Neuronal stem cell (in vitro differentiated cells): Measurements from ENCODE around the gene FYB2.

Source experiments
- DNase-seq: peaks from one replicate; pipeline ENCODE4 v3.0.0-alpha.2; 2013; ENCODE audit warnings: low spot score
- H2AFZ ChIP-seq: one replicate; pipeline ENCODE4 v1.6.1; 2013; ENCODE audit warnings: mild to moderate bottlenecking, low read length, inconsistent platforms
- H2AK5ac ChIP-seq: 2 replicates; pipeline ENCODE4 v1.6.1; 2013; ENCODE audit warnings: low read depth, mild to moderate bottlenecking, inconsistent platforms, low read length, moderate library complexity, mixed read lengths
- H2BK120ac ChIP-seq: 2 replicates; pipeline ENCODE4 v1.6.1; 2013; ENCODE audit warnings: low read depth, mild to moderate bottlenecking, inconsistent platforms, low read length, moderate library complexity, mixed read lengths
- H2BK12ac ChIP-seq: one replicate; pipeline ENCODE4 v1.6.1; 2013; ENCODE audit warnings: low read length, inconsistent platforms
- H2BK15ac ChIP-seq: 2 replicates; pipeline ENCODE4 v1.6.1; 2013; ENCODE audit warnings: mild to moderate bottlenecking, low read length, inconsistent platforms, mixed read lengths
- H2BK5ac ChIP-seq: one replicate; pipeline ENCODE4 v1.6.1; 2013; ENCODE audit warnings: inconsistent platforms, mild to moderate bottlenecking, low read length, moderate library complexity
- H3K14ac ChIP-seq: one replicate; pipeline ENCODE4 v1.6.1; 2013; ENCODE audit warnings: low read length, inconsistent platforms
- H3K18ac ChIP-seq: 2 replicates; pipeline ENCODE4 v1.6.1; 2013; ENCODE audit warnings: low read length, inconsistent platforms
- H3K23ac ChIP-seq: 2 replicates; pipeline ENCODE4 v1.6.1; 2013; ENCODE audit warnings: low read depth, mild to moderate bottlenecking, mixed read lengths, low read length, inconsistent platforms; ENCODE audit not compliant: poor library complexity
- H3K27ac ChIP-seq: replicated peaks from 3 replicates; pipeline ENCODE4 v1.5.1; 2013; ENCODE audit warnings: low read length, inconsistent platforms
- H3K27me3 ChIP-seq, 3 experiments: 2 replicates each; pipeline ENCODE4 v1.6.1; 2013; ENCODE audit warnings: low read length in 3 of 3, mild to moderate bottlenecking in 2 of 3, inconsistent platforms in 1 of 3, low read depth in 1 of 3, mixed read lengths in 1 of 3, moderate library complexity in 1 of 3; ENCODE audit not compliant: control insufficient read depth in 3 of 3, insufficient read depth in 3 of 3
- H3K36me3 ChIP-seq, 2 donors: replicated peaks in 1 of 2; 2 replicates each; pipeline ENCODE4 v1.6.1; 2013; ENCODE audit warnings: low read length in 2 of 2; ENCODE audit not compliant: control insufficient read depth in 2 of 2, insufficient read depth in 2 of 2
- H3K4ac ChIP-seq: 2 replicates; pipeline ENCODE4 v1.6.1; 2013; ENCODE audit warnings: inconsistent platforms, mild to moderate bottlenecking, low read length, moderate library complexity
- H3K4me1 ChIP-seq, 2 donors: 1 replicate in 1 of 2; 2 replicates in 1 of 2; pipeline ENCODE4 v1.6.1; 2013; ENCODE audit warnings: low read length in 2 of 2, low read depth in 1 of 2; ENCODE audit not compliant: control insufficient read depth in 2 of 2, insufficient read depth in 1 of 2
- H3K4me2 ChIP-seq: one replicate; pipeline ENCODE4 v1.6.1; 2013; ENCODE audit warnings: mild to moderate bottlenecking, low read length, inconsistent platforms; ENCODE audit not compliant: insufficient read depth, poor library complexity, severe bottlenecking
- H3K4me3 ChIP-seq, 2 donors: 2 replicates each; pipeline ENCODE4 v1.5.1; 2013; ENCODE audit warnings: low read length in 2 of 2, mild to moderate bottlenecking in 2 of 2, inconsistent platforms in 1 of 2, moderate library complexity in 1 of 2
- H3K79me1 ChIP-seq: one replicate; pipeline ENCODE4 v1.6.1; 2013; ENCODE audit warnings: low read depth, mild to moderate bottlenecking, inconsistent platforms, low read length, moderate library complexity
- H3K9ac ChIP-seq: one replicate; pipeline ENCODE4 v1.6.1; 2013; ENCODE audit warnings: mild to moderate bottlenecking, low read depth, low read length, inconsistent platforms; ENCODE audit not compliant: poor library complexity
- H3K9me3 ChIP-seq, 2 donors: replicated peaks in 1 of 2; 2 replicates each; pipeline versions ENCODE3 to v1.6.1; 2013; ENCODE audit warnings: low read length in 2 of 2, mild to moderate bottlenecking in 2 of 2, inconsistent platforms in 1 of 2, low read depth in 1 of 2, mixed read lengths in 1 of 2, moderate library complexity in 1 of 2; ENCODE audit not compliant: control insufficient read depth in 2 of 2, insufficient read depth in 1 of 2
- H4K8ac ChIP-seq: one replicate; pipeline ENCODE4 v1.6.1; 2013; ENCODE audit warnings: low read depth, mild to moderate bottlenecking, inconsistent platforms, low read length, moderate library complexity
- H4K91ac ChIP-seq: one replicate; pipeline ENCODE4 v1.6.1; 2013; ENCODE audit warnings: low read length, low read depth, mild to moderate bottlenecking, inconsistent platforms; ENCODE audit not compliant: poor library complexity
- WGBS, 2 donors: extraction: QIAGEN DNeasy Blood & Tissue Kit; methylation state at CpG; one replicate each; pipeline ENCODE4 v1.1.7; 2013; ENCODE audit warnings: missing lambda C conversion rate in 2 of 2, mixed read lengths in 1 of 2; ENCODE audit not compliant: insufficient read length in 2 of 2, insufficient replicate concordance in 1 of 2; ENCODE audit errors: extremely low coverage in 2 of 2; 5-methylcytosine and 5-hydroxymethylcytosine counted together

Gene FYB2

DNA sequence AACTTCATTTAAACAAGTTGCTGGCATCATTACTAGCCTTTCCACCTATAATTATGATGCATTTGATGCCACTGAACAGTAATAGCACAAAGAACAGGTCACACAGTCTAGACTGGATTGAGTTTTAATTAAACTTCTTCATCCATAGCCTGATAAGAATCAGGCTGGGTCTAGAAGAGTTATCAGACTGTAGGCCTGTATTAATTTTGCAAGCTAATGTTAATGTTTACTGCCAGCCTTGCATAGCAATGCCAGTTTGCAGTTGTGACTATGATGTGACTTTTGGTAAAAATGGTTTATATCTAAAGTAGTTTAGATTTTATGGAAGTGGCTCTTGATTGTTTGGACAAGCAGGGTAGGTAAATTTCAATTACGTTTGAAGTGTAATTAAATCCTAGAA lies 106.1 kb downstream of the FYB2 start:
- H3K36me3 ChIP-seq, result peaks cover 0 to 2% of the 10 kb centered on the region in 2 donors
- H3K27ac ChIP-seq, result no peak overlapping the region
- H3K9me3 ChIP-seq, result no peaks in the 10 kb centered on the region
- H2BK15ac ChIP-seq, result no peak overlapping the region
- no peak overlapping the region for H2AFZ ChIP-seq
- no peak overlapping the region for H3K23ac ChIP-seq
- H3K4me1 ChIP-seq, result no peaks in the 10 kb centered on the region
- H3K4me2 ChIP-seq, result no peak overlapping the region
- no peak overlapping the region for H4K91ac ChIP-seq
- no peak overlapping the region for H3K14ac ChIP-seq
- no peak overlapping the region for H3K4ac ChIP-seq
- H2BK12ac ChIP-seq, result no peak overlapping the region
- no peak overlapping the region for H3K18ac ChIP-seq
- H3K4me3 ChIP-seq, result no peak overlapping the region
- no peak overlapping the region for H3K9ac ChIP-seq
- no peaks in the 10 kb centered on the region for H3K27me3 ChIP-seq
- no peaks in the 10 kb centered on the region for H3K79me1 ChIP-seq
- no CpG with 5 or more reads among the region's 1 CpG for WGBS, 2 donors
- H2BK5ac ChIP-seq, result no peak overlapping the region
- H4K8ac ChIP-seq, result no peak overlapping the region
- H2BK120ac ChIP-seq, result no peak overlapping the region
- H2AK5ac ChIP-seq, result no peak overlapping the region
- no peak for DNase-seq

- H2BK15ac ChIP-seq, result no peak overlapping the region
- DNase-seq, result no peak
- no peak overlapping the region for H4K8ac ChIP-seq
- no peaks in the 10 kb centered on the region for H3K27me3 ChIP-seq
- H3K14ac ChIP-seq, result no peak overlapping the region
- no peak overlapping the region for H2BK5ac ChIP-seq
- no peak overlapping the region for H2BK12ac ChIP-seq
- no peaks in the 10 kb centered on the region for H3K9me3 ChIP-seq
- WGBS, 2 donors, result no CpG with 5 or more reads among the region's 1 CpG
- no peak overlapping the region for H3K18ac ChIP-seq
- no peaks in the 10 kb centered on the region for H3K79me1 ChIP-seq
- no peak overlapping the region for H2AK5ac ChIP-seq
- no peak overlapping the region for H3K9ac ChIP-seq
- H2BK120ac ChIP-seq, result no peak overlapping the region
- H2AFZ ChIP-seq, result no peak overlapping the region
- no peak overlapping the region for H3K4me2 ChIP-seq
- H3K27ac ChIP-seq, result no peak overlapping the region
- peaks cover 0 to 11% of the 10 kb centered on the region in 2 donors for H3K36me3 ChIP-seq
- H3K4me1 ChIP-seq, result no peaks in the 10 kb centered on the region
- no peak overlapping the region for H3K23ac ChIP-seq
- no peak overlapping the region for H3K4me3 ChIP-seq
- H4K91ac ChIP-seq, result no peak overlapping the region
- H3K4ac ChIP-seq, result no peak overlapping the region
Observed at GRCh38 chr1:56712150-56712549, 107.1 kb downstream of the FYB2 start.

DNA sequence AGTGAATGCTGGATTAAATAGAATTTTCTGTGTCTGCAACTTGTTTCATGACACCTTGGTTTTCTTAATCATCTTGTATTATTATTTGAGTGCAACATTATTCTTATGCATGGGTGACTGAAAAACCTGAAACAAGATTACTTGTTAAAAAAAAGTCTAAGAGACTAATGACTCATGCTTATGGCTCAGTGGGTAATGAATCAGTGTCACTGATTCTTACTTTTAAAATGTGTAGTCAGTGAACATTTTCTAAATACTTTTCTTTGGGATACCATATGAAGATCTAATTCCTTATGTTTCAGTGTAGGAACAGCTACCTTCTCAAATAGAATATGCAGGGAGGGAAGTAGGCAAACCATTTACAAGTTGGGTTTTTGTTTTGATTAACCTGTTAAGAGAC lies 108.6 kb downstream of the FYB2 start:
- H3K23ac ChIP-seq, result no peak overlapping the region
- H2AFZ ChIP-seq, result no peak overlapping the region
- H3K4me1 ChIP-seq, result no peaks in the 10 kb centered on the region
- no peaks in the 10 kb centered on the region for H3K27me3 ChIP-seq
- H2AK5ac ChIP-seq, result no peak overlapping the region
- no peak overlapping the region for H3K9ac ChIP-seq
- H3K79me1 ChIP-seq, result no peaks in the 10 kb centered on the region
- H2BK15ac ChIP-seq, result no peak overlapping the region
- H3K9me3 ChIP-seq, result no peaks in the 10 kb centered on the region
- no peak overlapping the region for H2BK5ac ChIP-seq
- no peak overlapping the region for H3K4ac ChIP-seq
- no peak overlapping the region for H3K4me2 ChIP-seq
- no peak overlapping the region for H3K14ac ChIP-seq
- no peak overlapping the region for H3K18ac ChIP-seq
- no peak overlapping the region for H3K27ac ChIP-seq
- no peak overlapping the region for H2BK120ac ChIP-seq
- H4K91ac ChIP-seq, result no peak overlapping the region
- no peak overlapping the region for H2BK12ac ChIP-seq
- H3K36me3 ChIP-seq, result peaks cover 2 to 25% of the 10 kb centered on the region in 2 donors
- H4K8ac ChIP-seq, result no peak overlapping the region
- no peak overlapping the region for H3K4me3 ChIP-seq
- no peak for DNase-seq

DNA sequence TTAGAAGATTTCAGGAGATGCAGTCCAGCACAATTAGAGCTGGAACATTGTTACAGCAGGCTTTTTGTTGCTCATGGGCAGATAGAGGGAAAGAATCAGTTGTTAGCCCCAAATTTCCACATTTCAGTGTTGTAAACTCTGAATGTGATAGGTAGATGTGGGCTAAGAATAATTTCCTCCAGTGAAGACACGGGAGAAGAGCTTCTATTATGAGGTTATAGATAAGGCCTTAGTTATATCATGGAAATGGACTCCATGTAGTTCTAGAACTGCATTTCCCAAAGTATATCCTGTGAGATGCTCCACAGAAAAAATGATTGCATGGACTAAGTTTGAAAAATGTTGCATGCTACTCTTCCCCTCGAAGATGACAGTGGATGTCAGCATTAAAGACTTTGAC lies 109.2 kb downstream of the FYB2 start:
- no CpG with 5 or more reads among the region's 2 CpGs for WGBS, 2 donors
- Histone ChIP-seq H3K27me3 (no peaks in the 10 kb centered on the region), H3K4me2 (no peak overlapping the region), H4K91ac (no peak overlapping the region), H2AK5ac (no peak overlapping the region), H2BK12ac (no peak overlapping the region), H3K36me3 (peaks cover 2 to 25% of the 10 kb centered on the region in 2 donors), H3K27ac (no peak overlapping the region), H2BK15ac (no peak overlapping the region), H2AFZ (no peak overlapping the region), H3K9ac (no peak overlapping the region), H3K14ac (no peak overlapping the region), H3K4me3 (no peak overlapping the region), H2BK120ac (no peak overlapping the region), H3K79me1 (no peaks in the 10 kb centered on the region), H3K9me3 (no peaks in the 10 kb centered on the region), H3K18ac (no peak overlapping the region), H3K4me1 (no peaks in the 10 kb centered on the region), H2BK5ac (no peak overlapping the region), H4K8ac (no peak overlapping the region), H3K23ac (no peak overlapping the region), H3K4ac (no peak overlapping the region)
- DNase-seq, result no peak
